ENCODE measurements around the gene ZNF738.
"Not testable (repeated sequence)": the region's sequence is repeated elsewhere in the genome, so short reads cannot be mapped to it uniquely, and the experiment has no call there.

The ZNF738 gene

GRCh38 chr19:21323000-21323399 is 35.8 kb upstream of the ZNF738 start:
- ChIA-PET POLR2A (ENCODE audit: low non-redundant PET) (no interaction called here), CTCF (no interaction called here)
- no peak overlapping the region for H3K27ac ChIP-seq
- no peak for TF ChIP-seq CTCF (conservative IDR thresholded peaks at IDR 0.05; ENCODE audit: low read depth)
- DNase-seq (ENCODE audit: low spot score), result no peak

GRCh38 chr19:21326169-21326568 is 32.6 kb upstream of the ZNF738 start:
- ChIA-PET POLR2A (ENCODE audit: low non-redundant PET) (no interaction called here), CTCF (no interaction called here)
- H3K27ac ChIP-seq, result no peak overlapping the region
- DNase-seq (ENCODE audit: low spot score), result no peak
- TF ChIP-seq CTCF (conservative IDR thresholded peaks at IDR 0.05; ENCODE audit: low read depth), result no peak

GRCh38 chr19:21328406-21328805 is 30.4 kb upstream of the ZNF738 start:
- TF ChIP-seq CTCF (conservative IDR thresholded peaks at IDR 0.05; ENCODE audit: low read depth), result no peak
- POLR2A ChIA-PET (ENCODE audit: low non-redundant PET), result no interaction called here
- CTCF ChIA-PET, result no interaction called here
- DNase-seq (ENCODE audit: low spot score), result peak; percentile 4
- peak overlapping the region; percentile 92 for H3K27ac ChIP-seq

GRCh38 chr19:21328885-21329605 is 29.8 kb upstream of the ZNF738 start, which contains the start of gene ZNF708:
Gene ZNF708, minus strand, starts transcription at chr19:21329410. Its CDS starts 198 bp downstream, at chr19:21329212.
- TF ChIP-seq CTCF (conservative IDR thresholded peaks at IDR 0.05; ENCODE audit: low read depth), result no peak
- ChIA-PET CTCF (interaction anchor here (0.6 kb wide), 2 partner anchors 152 to 374 kb away, joined by 3 to 7 read pairs; no protein-coding TSS in a partner anchor), POLR2A (ENCODE audit: low non-redundant PET) (interaction anchor here (0.6 kb wide), 1 partner anchor 15 kb away, joined by 3 read pairs; no protein-coding TSS in a partner anchor)
- H3K27ac ChIP-seq, result peak within 1 kb of the TSS; percentile 92
- peak; percentile 87 for DNase-seq (ENCODE audit: low spot score)

- ChIA-PET CTCF (interaction anchor here (0.7 kb wide), 1 partner anchor 289 kb away, joined by 3 read pairs; no protein-coding TSS in a partner anchor), POLR2A (ENCODE audit: low non-redundant PET) (no interaction called here)
- no peak for TF ChIP-seq CTCF (conservative IDR thresholded peaks at IDR 0.05; ENCODE audit: low read depth)
- no peak for DNase-seq (ENCODE audit: low spot score)
- no peak overlapping the region for H3K27ac ChIP-seq
These were observed 23.1 kb upstream of the ZNF738 start for GRCh38 chr19:21335721-21336120.

GRCh38 chr19:21344841-21345240 is 14.0 kb upstream of the ZNF738 start:
- POLR2A ChIA-PET (ENCODE audit: low non-redundant PET); H3K27ac ChIP-seq; DNase-seq (ENCODE audit: low spot score); CTCF ChIA-PET: not testable (repeated sequence)

GRCh38 chr19:21352830-21353229 is 6.0 kb upstream of the ZNF738 start:
- no peak overlapping the region for H3K27ac ChIP-seq
- TF ChIP-seq CTCF (conservative IDR thresholded peaks at IDR 0.05; ENCODE audit: low read depth), result no peak
- CTCF ChIA-PET, result interaction anchor here (0.6 kb wide), 1 partner anchor 12 kb away, joined by 3 read pairs; no protein-coding TSS in a partner anchor
- POLR2A ChIA-PET (ENCODE audit: low non-redundant PET), result no interaction called here
- no peak for DNase-seq (ENCODE audit: low spot score)
